HG02588 (cell line): ENCODE results near the gene UCP3.
A peak's percentile ranks its signal among the peaks of the same experiment; 100 is the strongest.

Experiments used
- ATAC-seq: cut with Tn5 transposase; IDR thresholded peaks from one replicate; pipeline ENCODE4 v1.9.1; 2021; ENCODE audit warnings: mild to moderate bottlenecking, moderate library complexity; ENCODE audit not compliant: unreplicated experiment

Gene UCP3

GRCh38 chr11:74008373-74009229, at the start of gene UCP3:
UCP3 (minus strand) TSS chr11:74009085; CDS start chr11:74007042, 2,043 bp downstream.
- no peak for ATAC-seq

GRCh38 chr11:74057249-74058151, 48.6 kb upstream of the UCP3 start:
- ATAC-seq, result no peak

- ATAC-seq, result no peak
These were observed 47.1 kb upstream of the UCP3 start for GRCh38 chr11:74055938-74056337.

GRCh38 chr11:74050465-74050864, 41.6 kb upstream of the UCP3 start:
- ATAC-seq, result no peak

- no peak for ATAC-seq
These were observed 40.1 kb upstream of the UCP3 start for GRCh38 chr11:74048993-74049392.

- no peak for ATAC-seq
These were observed 35.7 kb upstream of the UCP3 start for GRCh38 chr11:74044538-74044937.

- ATAC-seq, result no peak
These were observed 34.6 kb upstream of the UCP3 start for GRCh38 chr11:74043450-74043849.

GRCh38 chr11:74037309-74037708, 28.4 kb upstream of the UCP3 start:
- no peak for ATAC-seq

- ATAC-seq, result no peak
These were observed 26.4 kb upstream of the UCP3 start for GRCh38 chr11:74035264-74035663.

- no peak for ATAC-seq
These were observed 24.2 kb upstream of the UCP3 start for GRCh38 chr11:74033046-74033445.

GRCh38 chr11:74030723-74031676, 22.1 kb upstream of the UCP3 start:
- no peak for ATAC-seq

GRCh38 chr11:74025467-74026166, 16.7 kb upstream of the UCP3 start:
- no peak for ATAC-seq

- no peak for ATAC-seq
These were observed 15.6 kb upstream of the UCP3 start for GRCh38 chr11:74024261-74025029.

GRCh38 chr11:74023276-74023675, 14.4 kb upstream of the UCP3 start:
- ATAC-seq, result no peak

GRCh38 chr11:74022546-74022945, 13.7 kb upstream of the UCP3 start:
- no peak for ATAC-seq

GRCh38 chr11:74021998-74022397, 13.1 kb upstream of the UCP3 start:
- ATAC-seq, result no peak

- ATAC-seq, result peak; percentile 76
These were observed 11.7 kb upstream of the UCP3 start for GRCh38 chr11:74020539-74020938.

- ATAC-seq, result no peak
These were observed 11.0 kb upstream of the UCP3 start for GRCh38 chr11:74019860-74020259.

GRCh38 chr11:74019104-74019738, 10.3 kb upstream of the UCP3 start:
- ATAC-seq, result no peak
